ENCODE measurements around the gene MZT2B.
"Not testable (repeated sequence)": the region's sequence is repeated elsewhere in the genome, so short reads cannot be mapped to it uniquely, and the experiment has no call there.

The MZT2B gene

GRCh38 chr2:130219147-130219546 is 37.1 kb downstream of the MZT2B start:
- not testable (repeated sequence) for DNase-seq (ENCODE audit: low read depth)

GRCh38 chr2:130220505-130220904 is 38.4 kb downstream of the MZT2B start:
- DNase-seq (ENCODE audit: low read depth): not testable (repeated sequence)

GRCh38 chr2:130222523-130222922 is 40.5 kb downstream of the MZT2B start:
- DNase-seq (ENCODE audit: low read depth): not testable (repeated sequence)

- not testable (repeated sequence) for DNase-seq (ENCODE audit: low read depth)
These were observed 45.9 kb downstream of the MZT2B start for GRCh38 chr2:130228005-130228404.

- not testable (repeated sequence) for DNase-seq (ENCODE audit: low read depth)
These were observed 46.6 kb downstream of the MZT2B start for GRCh38 chr2:130228467-130229160.

- DNase-seq (ENCODE audit: low read depth): not testable (repeated sequence)
These were observed 47.1 kb downstream of the MZT2B start for GRCh38 chr2:130229161-130229510.

- DNase-seq (ENCODE audit: low read depth): not testable (repeated sequence)
These were observed 48.3 kb downstream of the MZT2B start for GRCh38 chr2:130230376-130230775.

GRCh38 chr2:130230907-130231306 is 48.8 kb downstream of the MZT2B start:
- DNase-seq (ENCODE audit: low read depth): not testable (repeated sequence)

GRCh38 chr2:130231656-130232055 is 49.6 kb downstream of the MZT2B start:
- DNase-seq (ENCODE audit: low read depth): no peak

- DNase-seq (ENCODE audit: low read depth): not testable (repeated sequence)
These were observed 51.0 kb downstream of the MZT2B start for GRCh38 chr2:130233066-130233465.

GRCh38 chr2:130239581-130239980 is 57.5 kb downstream of the MZT2B start:
- not testable (repeated sequence) for DNase-seq (ENCODE audit: low read depth)
